GM23338 (cell line): ENCODE measurements around the gene FAM241A. TPM values are rescaled to one million over a fixed set of nuclear protein-coding genes. Genes with fewer than 3 reads are reported as not detected.

Experiments
- ATAC-seq: fragments of 200-7000 bp; cut with Tn5 transposase; 3 replicates; pipeline ENCODE4 v1.9.1; 2020
- DNase-seq: peaks from one replicate; pipeline ENCODE4 v3.0.0-alpha.2; 2015; ENCODE audit warnings: low spot score
- H2AFZ ChIP-seq: fragments of 200-600 bp; sonication (generic); 2 replicates; pipeline ENCODE4 v1.8.0; 2016; ENCODE audit warnings: antibody characterized with exemption, mild to moderate bottlenecking, moderate library complexity
- H3F3A ChIP-seq: fragments of 200-600 bp; sonication (generic); replicated peaks from 2 replicates; pipeline ENCODE4 v1.8.0; 2017; ENCODE audit warnings: antibody characterized with exemption, mixed run types, low read depth
- H3K27ac ChIP-seq: fragments of 200-600 bp; sonication (generic); 2 replicates; pipeline ENCODE4 v1.6.1; 2016; ENCODE audit warnings: low read depth
- H3K27me3 ChIP-seq: fragments of 200-600 bp; sonication (generic); 2 replicates; pipeline ENCODE4 v1.8.0; 2016; ENCODE audit warnings: mild to moderate bottlenecking, mixed run types, moderate library complexity; ENCODE audit not compliant: insufficient read depth
- H3K36me3 ChIP-seq: fragments of 200-600 bp; sonication (generic); 2 replicates; pipeline ENCODE4 v1.8.0; 2016; ENCODE audit warnings: mild to moderate bottlenecking; ENCODE audit not compliant: insufficient read depth
- H3K4me1 ChIP-seq: fragments of 200-600 bp; sonication (generic); 2 replicates; pipeline ENCODE4 v1.8.0; 2016; ENCODE audit warnings: mild to moderate bottlenecking, moderate library complexity; ENCODE audit not compliant: insufficient read depth
- H3K4me2 ChIP-seq: fragments of 200-600 bp; sonication (generic); 2 replicates; pipeline ENCODE4 v1.7.1; 2017; ENCODE audit warnings: mixed run types
- H3K4me3 ChIP-seq: fragments of 200-600 bp; sonication (generic); 2 replicates; pipeline ENCODE4 v1.6.1; 2016; ENCODE audit warnings: mixed run types
- H3K79me2 ChIP-seq: fragments of 200-600 bp; sonication (generic); replicated peaks from 2 replicates; pipeline ENCODE4 v1.8.0; 2017; ENCODE audit warnings: mild to moderate bottlenecking; ENCODE audit not compliant: insufficient read depth
- H3K9me2 ChIP-seq: fragments of 200-600 bp; sonication (generic); 2 replicates; pipeline ENCODE4 v1.8.0; 2017; ENCODE audit not compliant: insufficient read depth
- H4K20me1 ChIP-seq: fragments of 200-600 bp; sonication (generic); replicated peaks from 2 replicates; pipeline ENCODE4 v1.8.0; 2017; ENCODE audit warnings: mild to moderate bottlenecking; ENCODE audit not compliant: insufficient read depth
- H3K27ac Mint-ChIP-seq: 2 replicates; pipeline ENCODE4 v1.8.0; 2020; ENCODE audit warnings: inconsistent platforms, mild to moderate bottlenecking, moderate library complexity, mixed read lengths
- H3K27me3 Mint-ChIP-seq: 3 replicates; pipeline ENCODE4 v1.8.0; 2022; ENCODE audit warnings: low read depth, mild to moderate bottlenecking, moderate library complexity, mixed read lengths, inconsistent platforms; ENCODE audit not compliant: insufficient read depth, poor library complexity
- H3K36me3 Mint-ChIP-seq: 3 replicates; pipeline ENCODE4 v1.8.0; 2021; ENCODE audit warnings: low read depth, mild to moderate bottlenecking, inconsistent platforms, moderate library complexity, mixed read lengths
- H3K4me1 Mint-ChIP-seq: 3 replicates; pipeline ENCODE4 v1.8.0; 2020; ENCODE audit warnings: mild to moderate bottlenecking, inconsistent platforms, mixed read lengths
- H3K4me3 Mint-ChIP-seq: 3 replicates; pipeline ENCODE4 v1.8.0; 2021; ENCODE audit warnings: moderate library complexity, mild to moderate bottlenecking, inconsistent platforms, mixed read lengths
- H3K9me3 Mint-ChIP-seq: 3 replicates; pipeline ENCODE4 v1.8.0; 2020; ENCODE audit warnings: moderate library complexity, mild to moderate bottlenecking, inconsistent platforms, mixed read lengths
- EZH2 ChIP-seq: fragments of 200-600 bp; sonication (generic); IDR thresholded peaks from one replicate; pipeline ENCODE4 v1.8.0; 2017; ENCODE audit warnings: antibody characterized with exemption, mild to moderate bottlenecking, low read depth; ENCODE audit not compliant: unreplicated experiment
- STAT1 ChIP-seq: IDR thresholded peaks from one replicate; pipeline ENCODE4 v1.6.1; 2016; ENCODE audit warnings: antibody characterized with exemption; ENCODE audit not compliant: unreplicated experiment
- ZNF331 ChIP-seq: fragments of 250-450 bp; sonication (Bioruptor Pico); IDR thresholded peaks from 2 replicates; pipeline ENCODE4 v1.5.0; 2020; ENCODE audit warnings: low read depth, mild to moderate bottlenecking, moderate library complexity
- polyA plus RNA-seq: library from polyadenylated mRNA; unstranded; fragments of >200 nt; fragmentation: Nextera tagmentation; extraction: Ambion mirVana; gene quantifications from 2 replicates; pipeline ENCODE4 v1.2.1, GENCODE V29; 2016
- total RNA-seq: library from RNA; depleted of rRNA; stranded (reverse); fragments of >200 nt; shearing (Covaris generic); gene quantifications from 2 replicates; pipeline ENCODE4 v1.2.3, GENCODE V29; 2014; rRNA removed
- TF ChIP-seq, protein P1 (sequence below): IDR thresholded peaks from one replicate; pipeline ENCODE4 v1.6.1; 2018; ENCODE audit warnings: antibody characterized with exemption; ENCODE audit not compliant: unreplicated experiment

Gene FAM241A
- total and polyA plus RNA-seq, 2 experiments from 2014 or later = 0.58 to 0.63 TPM

DNA sequence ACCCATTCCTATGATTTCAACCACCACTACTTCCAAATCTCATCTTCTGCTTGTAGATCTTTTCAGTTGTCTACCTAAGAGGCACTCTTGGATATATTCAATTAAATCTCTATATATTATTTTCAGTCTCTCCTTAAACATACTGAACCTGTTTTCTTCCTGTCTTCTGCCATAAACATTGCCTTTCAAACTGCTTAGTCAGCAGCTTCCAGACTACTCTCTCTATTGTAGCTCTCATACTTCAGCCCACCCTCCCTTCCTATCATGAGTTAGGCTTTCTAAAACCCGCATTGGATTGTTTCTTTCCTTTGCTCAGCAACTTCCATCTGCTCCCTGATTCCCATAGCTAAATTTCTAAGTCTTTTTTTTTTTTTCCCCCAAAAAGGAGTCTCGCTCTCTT lies 90.8 kb downstream of the FAM241A start (continued):
- TF ChIP-seq STAT1 (no peak), ZNF331 (CRISPR knock-in tag) (no peak), EZH2 (no peak)
- TF ChIP-seq, protein P1, sequence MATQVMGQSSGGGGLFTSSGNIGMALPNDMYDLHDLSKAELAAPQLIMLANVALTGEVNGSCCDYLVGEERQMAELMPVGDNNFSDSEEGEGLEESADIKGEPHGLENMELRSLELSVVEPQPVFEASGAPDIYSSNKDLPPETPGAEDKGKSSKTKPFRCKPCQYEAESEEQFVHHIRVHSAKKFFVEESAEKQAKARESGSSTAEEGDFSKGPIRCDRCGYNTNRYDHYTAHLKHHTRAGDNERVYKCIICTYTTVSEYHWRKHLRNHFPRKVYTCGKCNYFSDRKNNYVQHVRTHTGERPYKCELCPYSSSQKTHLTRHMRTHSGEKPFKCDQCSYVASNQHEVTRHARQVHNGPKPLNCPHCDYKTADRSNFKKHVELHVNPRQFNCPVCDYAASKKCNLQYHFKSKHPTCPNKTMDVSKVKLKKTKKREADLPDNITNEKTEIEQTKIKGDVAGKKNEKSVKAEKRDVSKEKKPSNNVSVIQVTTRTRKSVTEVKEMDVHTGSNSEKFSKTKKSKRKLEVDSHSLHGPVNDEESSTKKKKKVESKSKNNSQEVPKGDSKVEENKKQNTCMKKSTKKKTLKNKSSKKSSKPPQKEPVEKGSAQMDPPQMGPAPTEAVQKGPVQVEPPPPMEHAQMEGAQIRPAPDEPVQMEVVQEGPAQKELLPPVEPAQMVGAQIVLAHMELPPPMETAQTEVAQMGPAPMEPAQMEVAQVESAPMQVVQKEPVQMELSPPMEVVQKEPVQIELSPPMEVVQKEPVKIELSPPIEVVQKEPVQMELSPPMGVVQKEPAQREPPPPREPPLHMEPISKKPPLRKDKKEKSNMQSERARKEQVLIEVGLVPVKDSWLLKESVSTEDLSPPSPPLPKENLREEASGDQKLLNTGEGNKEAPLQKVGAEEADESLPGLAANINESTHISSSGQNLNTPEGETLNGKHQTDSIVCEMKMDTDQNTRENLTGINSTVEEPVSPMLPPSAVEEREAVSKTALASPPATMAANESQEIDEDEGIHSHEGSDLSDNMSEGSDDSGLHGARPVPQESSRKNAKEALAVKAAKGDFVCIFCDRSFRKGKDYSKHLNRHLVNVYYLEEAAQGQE = no peak

DNA sequence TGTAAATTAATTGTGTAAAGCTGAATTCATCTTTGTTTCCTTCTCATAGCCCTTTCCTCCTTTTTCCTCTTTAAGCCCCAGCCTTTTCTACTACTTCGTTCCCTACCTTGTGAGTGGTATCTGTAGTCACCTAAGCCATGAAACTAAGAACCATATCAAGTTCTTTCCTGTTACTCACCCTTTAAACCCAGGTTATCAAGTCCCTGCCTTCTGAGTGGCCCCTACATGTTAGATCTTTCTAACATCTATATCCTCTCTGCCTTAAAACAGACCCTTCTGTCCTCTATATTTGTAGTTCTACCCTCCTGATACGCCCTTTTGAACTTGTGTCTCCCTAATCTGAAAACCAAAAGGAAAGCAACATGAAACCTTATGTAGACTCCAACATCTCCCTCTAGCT lies 93.6 kb downstream of the FAM241A start:
- Histone ChIP-seq H3K36me3 (no peaks in the 10 kb centered on the region), H3K4me2 (no peak overlapping the region), H2AFZ (no peak overlapping the region), H3K4me3 (no peak overlapping the region), H3F3A (no peaks in the 10 kb centered on the region), H3K27me3 (no peaks in the 10 kb centered on the region), H3K9me2 (no peaks in the 10 kb centered on the region), H4K20me1 (peaks cover 11% of the 10 kb centered on the region), H3K79me2 (peaks cover 98% of the 10 kb centered on the region), H3K27ac (no peak overlapping the region), H3K4me1 (peaks cover 25% of the 10 kb centered on the region)
- Mint-ChIP-seq H3K4me3 (no peak overlapping the region), H3K9me3 (no peaks in the 10 kb centered on the region), H3K36me3 (no peaks in the 10 kb centered on the region; the same call in 2 of the 3 replicates), H3K4me1 (peaks cover 53% of the 10 kb centered on the region), H3K27me3 (peaks cover 2% of the 10 kb centered on the region), H3K27ac (no peak overlapping the region)
- TF ChIP-seq, protein P1 = no peak
- DNase-seq = no peak
- ATAC-seq = no peak

Other genes starting within 250 kb of the FAM241A start
- 25.5 and 28.0 TPM in 2 replicates for gene AP1AR, start 86.3 kb downstream of the FAM241A start, total RNA-seq
- 17.5 and 18.5 TPM in 2 replicates for gene AP1AR, start 86.3 kb downstream of the FAM241A start, polyA plus RNA-seq
- 1.6 and 4.7 TPM in 2 replicates for gene TIFA, start 140.4 kb downstream of the FAM241A start, total RNA-seq
- 1.5 and 2.6 TPM in 2 replicates for gene TIFA, start 140.4 kb downstream of the FAM241A start, polyA plus RNA-seq
- gene ALPK1, start 151.9 kb downstream of the FAM241A start, total RNA-seq = 0.49 and 2.0 TPM in 2 replicates
- gene ALPK1, start 151.9 kb downstream of the FAM241A start, polyA plus RNA-seq = 0.10 TPM in 1 of 2 replicates, not detected in the other